GM21360 (cell line): ENCODE measurements around the gene RNF38.
"Not testable (repeated sequence)": the region's sequence is repeated elsewhere in the genome, so short reads cannot be mapped to it uniquely, and the experiment has no call there.

Experiments used
- ATAC-seq: cut with Tn5 transposase; IDR thresholded peaks from one replicate; pipeline ENCODE4 v1.9.1; 2021; ENCODE audit warnings: mild to moderate bottlenecking, moderate library complexity; ENCODE audit not compliant: unreplicated experiment

The RNF38 gene

GRCh38 chr9:36407122-36407723 is 7.2 kb upstream of the RNF38 start:
- ATAC-seq, result no peak

- no peak for ATAC-seq
Measured at GRCh38 chr9:36402536-36402935, 2.5 kb upstream of the RNF38 start.

- no peak for ATAC-seq
Measured at GRCh38 chr9:36401897-36402480, 1.9 kb upstream of the RNF38 start.

GRCh38 chr9:36401164-36401740 is 1.2 kb upstream of the RNF38 start:
- ATAC-seq, result peak; percentile 50

DNA sequence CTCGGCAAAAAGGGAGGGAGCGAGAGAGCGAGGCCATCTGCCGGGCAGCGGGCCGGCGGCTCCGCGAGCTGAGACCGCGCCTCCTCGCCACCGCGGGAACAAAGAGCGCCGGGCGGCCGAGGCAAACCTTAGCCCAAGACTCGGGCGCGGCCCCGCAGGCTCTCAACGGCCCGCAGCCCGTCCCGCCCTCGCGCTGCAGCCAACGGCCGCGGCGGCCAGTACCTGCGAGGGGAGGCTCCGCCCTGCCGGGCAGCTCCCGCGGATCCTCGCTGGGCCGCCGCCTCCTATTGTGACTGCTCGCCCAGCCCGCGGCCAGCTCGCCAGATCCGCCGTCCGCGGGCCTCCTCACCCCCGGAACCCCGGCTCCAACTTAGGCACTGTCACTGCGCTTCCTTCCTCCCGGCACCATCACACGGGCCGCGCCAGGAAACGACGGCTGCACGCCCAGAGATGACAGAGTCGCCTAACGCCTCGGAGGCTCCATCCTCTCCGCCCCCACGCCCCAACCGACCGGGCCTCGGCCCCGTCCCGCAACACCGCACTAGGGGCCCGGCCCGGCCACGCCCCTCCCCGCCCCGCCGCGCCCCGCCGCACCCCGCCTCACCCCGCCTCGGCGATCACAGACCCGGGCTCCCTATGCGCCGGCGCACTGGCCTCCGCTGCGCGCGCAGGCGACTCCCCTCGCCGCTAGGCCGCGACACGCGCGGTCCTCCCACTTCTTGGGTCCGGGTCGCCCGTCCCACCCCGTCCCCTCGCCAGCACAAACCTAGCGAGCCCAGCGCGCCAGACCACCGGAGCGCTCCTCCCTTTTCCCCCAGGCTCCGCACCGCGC is 479 bp upstream of the RNF38 start:
- peak; percentile 76 for ATAC-seq

DNA sequence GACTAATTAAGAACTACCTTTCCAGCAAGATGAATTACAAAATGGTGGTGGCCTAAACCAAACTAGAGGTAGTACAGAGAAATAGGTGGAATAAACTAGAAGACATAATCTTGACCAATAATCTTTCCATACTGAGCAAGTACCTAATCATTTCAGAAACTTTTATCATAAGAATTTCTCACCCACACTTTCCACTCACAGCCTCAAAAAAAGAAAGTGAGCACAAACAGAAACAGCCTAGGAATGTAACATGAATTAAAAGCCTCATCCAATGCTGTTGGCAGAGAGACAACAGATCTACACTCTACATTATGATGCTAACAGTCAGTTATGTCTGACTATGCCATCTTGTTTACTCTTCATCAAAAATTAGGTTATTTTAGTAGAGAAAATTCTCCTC is 1.3 kb downstream of the RNF38 start:
- ATAC-seq, result no peak

DNA sequence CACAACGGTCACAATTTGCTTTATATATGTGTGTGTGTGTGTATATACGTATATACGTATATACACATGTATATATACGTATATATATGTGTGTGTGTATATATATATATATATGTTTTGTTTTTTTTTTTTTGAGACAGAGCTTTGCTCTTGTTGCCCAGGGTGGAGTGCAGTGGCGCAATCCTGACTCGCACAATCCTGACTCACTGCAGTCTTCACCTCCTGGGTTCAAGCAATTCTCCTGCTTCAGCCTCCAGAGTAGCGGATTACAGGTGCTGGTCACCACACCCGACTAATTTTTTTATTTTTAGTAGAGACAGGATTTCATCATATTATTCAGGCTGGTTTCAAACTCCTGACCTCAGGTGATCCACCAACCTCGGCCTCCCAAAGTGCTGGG is 3.1 kb downstream of the RNF38 start:
- no peak for ATAC-seq

GRCh38 chr9:36392489-36392888 is 7.6 kb downstream of the RNF38 start:
- ATAC-seq, result no peak

GRCh38 chr9:36389590-36389989 is 10.5 kb downstream of the RNF38 start:
- ATAC-seq, result no peak

DNA sequence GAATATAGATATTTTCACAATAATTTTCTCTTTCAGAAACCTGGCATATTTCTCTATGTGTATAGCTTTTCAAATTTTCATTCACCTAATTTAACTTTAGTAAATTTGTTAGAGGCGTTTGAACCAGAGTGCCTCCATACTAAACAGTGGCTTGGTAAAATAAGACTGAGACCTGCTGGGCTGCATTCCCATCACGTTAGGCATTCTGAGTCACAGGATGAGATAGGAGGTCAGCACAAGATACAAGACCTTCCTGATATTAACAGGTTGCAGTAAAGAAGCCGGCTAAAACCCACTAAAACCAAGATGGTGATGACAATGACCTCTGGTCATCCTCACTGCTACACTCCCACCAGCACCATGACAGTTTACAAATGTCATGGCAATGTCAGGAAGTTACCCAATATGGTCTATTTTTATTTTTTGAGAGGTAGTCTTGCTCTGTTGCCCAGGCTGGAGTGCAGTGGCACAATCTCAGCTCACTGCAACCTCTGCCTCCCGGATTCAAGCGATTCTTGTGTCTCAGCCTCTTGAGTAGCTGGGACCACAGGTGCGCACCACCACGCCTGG is 13.6 kb downstream of the RNF38 start:
- not testable (repeated sequence) for ATAC-seq

GRCh38 chr9:36382484-36382883 is 17.6 kb downstream of the RNF38 start:
- no peak for ATAC-seq

DNA sequence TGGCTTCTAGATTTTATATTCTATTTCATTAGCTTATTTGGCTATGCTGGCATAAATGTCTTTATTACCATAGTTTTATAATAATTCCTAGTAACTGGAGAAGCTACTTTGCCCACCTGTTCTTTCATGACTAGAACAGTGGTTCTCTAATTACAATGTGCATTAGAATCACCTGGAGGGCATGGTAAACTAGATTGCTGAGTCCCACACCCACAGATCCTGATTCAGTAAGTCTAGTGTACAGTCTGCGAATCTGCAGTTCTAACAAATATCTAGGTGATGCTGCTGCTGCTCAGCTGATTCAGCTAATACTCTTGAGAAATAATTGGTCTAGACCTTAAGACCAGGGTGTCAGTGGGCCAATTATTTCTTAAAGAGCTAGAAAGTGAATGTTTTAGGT is 35.5 kb downstream of the RNF38 start:
- no peak for ATAC-seq

- ATAC-seq, result no peak
Measured at GRCh38 chr9:36363448-36363847, 36.6 kb downstream of the RNF38 start.

DNA sequence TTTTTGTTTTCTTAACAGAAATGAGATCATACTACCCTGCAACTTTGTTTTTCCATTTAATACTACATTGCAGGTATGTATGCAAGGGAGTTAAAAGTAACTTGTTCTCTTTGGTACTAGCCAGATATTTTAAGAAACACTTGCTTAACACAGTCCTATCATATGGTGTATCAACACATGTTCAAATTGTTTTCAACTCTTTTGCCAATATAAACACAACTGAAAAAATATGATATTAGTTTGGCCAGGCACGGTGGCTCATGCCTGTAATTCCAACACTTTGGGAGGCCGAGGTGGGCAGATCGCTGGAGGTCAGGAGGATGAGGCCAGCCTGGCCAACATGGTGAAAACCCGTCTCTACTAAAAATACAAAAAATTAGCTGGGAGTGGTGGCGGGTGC is 41.6 kb downstream of the RNF38 start:
- ATAC-seq, result no peak

DNA sequence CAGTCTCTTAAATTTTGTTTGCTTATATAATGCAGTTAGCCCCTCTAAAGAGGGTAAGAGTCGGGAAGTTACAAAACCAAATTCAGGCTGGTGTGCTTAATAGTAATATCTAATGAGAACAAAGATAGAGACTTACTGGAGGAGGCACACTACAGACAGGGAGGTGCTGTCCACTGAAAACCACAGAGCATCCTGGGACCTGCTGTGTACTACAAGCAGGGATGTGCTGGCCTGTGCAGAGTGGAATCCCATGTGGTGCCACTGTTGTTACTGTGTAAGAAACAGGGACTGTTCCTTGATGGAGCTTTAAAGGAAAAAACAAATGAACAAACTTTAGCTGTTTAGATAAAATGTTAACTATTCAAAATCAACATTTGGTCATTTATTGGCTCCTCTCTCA is 42.4 kb downstream of the RNF38 start:
- no peak for ATAC-seq

DNA sequence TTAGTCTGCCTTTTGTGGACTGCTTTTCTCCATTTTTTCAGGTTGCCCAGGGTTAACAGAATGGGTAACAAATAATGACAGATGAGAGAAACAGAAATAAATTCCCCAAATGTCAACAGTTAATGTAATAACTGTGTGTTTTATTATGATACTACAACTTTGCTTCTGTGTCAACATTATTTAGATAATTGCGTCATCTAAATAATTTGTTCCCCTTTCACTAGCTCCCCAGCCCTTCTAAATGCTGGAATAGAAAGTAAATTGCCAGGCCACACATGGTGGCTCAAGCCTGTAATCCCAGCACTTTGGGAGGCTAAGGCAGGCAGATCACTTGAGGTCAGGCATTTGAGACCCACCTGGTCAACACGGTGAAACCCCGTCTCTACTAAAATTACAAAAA is 53.5 kb downstream of the RNF38 start:
- ATAC-seq, result no peak

- no peak for ATAC-seq
Measured at GRCh38 chr9:36345103-36345846, 54.8 kb downstream of the RNF38 start.

GRCh38 chr9:36341936-36342577 is 58.0 kb downstream of the RNF38 start:
- no peak for ATAC-seq

GRCh38 chr9:36337865-36338264 is 62.2 kb downstream of the RNF38 start:
- no peak for ATAC-seq

DNA sequence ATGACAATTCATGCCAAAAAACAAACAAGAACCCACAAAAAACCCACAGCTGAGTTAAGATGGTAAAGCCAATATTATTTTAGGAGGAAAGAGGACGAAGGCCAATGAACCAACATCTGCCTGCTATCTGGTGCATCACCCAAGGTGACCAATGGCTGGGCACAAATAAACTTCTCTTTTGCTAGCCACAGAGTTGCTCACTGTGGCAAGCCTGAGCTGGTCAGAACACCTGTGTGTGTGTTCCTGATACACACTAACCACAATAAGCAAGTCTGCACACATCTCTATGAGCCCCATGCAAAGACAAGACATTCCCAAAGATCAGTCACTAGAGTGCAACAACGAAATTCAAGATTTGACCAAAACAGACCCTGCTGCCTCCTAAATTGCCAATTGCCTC is 63.1 kb downstream of the RNF38 start:
- no peak for ATAC-seq
